GM18498 (cell line): ENCODE results near the gene MOGAT1.
"Not testable (repeated sequence)": the region's sequence is repeated elsewhere in the genome, so short reads cannot be mapped to it uniquely, and the experiment has no call there.

Source experiments
- ATAC-seq: cut with Tn5 transposase; IDR thresholded peaks from one replicate; pipeline ENCODE4 v1.9.1; 2021; ENCODE audit warnings: mild to moderate bottlenecking, moderate library complexity; ENCODE audit not compliant: unreplicated experiment

MOGAT1 gene

GRCh38 chr2:222708274-222708710 lies 36.8 kb downstream of the MOGAT1 start:
- ATAC-seq = peak; percentile 41

- peak; percentile 64 for ATAC-seq
Observed at GRCh38 chr2:222709191-222709891, 37.9 kb downstream of the MOGAT1 start.

- no peak for ATAC-seq
Observed at GRCh38 chr2:222710736-222711135, 39.3 kb downstream of the MOGAT1 start.

GRCh38 chr2:222711315-222711940 lies 40.0 kb downstream of the MOGAT1 start:
- no peak for ATAC-seq

- ATAC-seq = no peak
Observed at GRCh38 chr2:222713002-222713401, 41.5 kb downstream of the MOGAT1 start.

GRCh38 chr2:222714361-222715241 lies 43.1 kb downstream of the MOGAT1 start:
- ATAC-seq = no peak

- peak; percentile 60 for ATAC-seq
Observed at GRCh38 chr2:222715742-222716141, 44.3 kb downstream of the MOGAT1 start.

- ATAC-seq = not testable (repeated sequence)
Observed at GRCh38 chr2:222719787-222720186, 48.3 kb downstream of the MOGAT1 start.

GRCh38 chr2:222721597-222721996 lies 50.1 kb downstream of the MOGAT1 start:
- not testable (repeated sequence) for ATAC-seq

GRCh38 chr2:222722327-222722946 lies 51.0 kb downstream of the MOGAT1 start:
- ATAC-seq = peak; percentile 100

- no peak for ATAC-seq
Observed at GRCh38 chr2:222724208-222724607, 52.8 kb downstream of the MOGAT1 start.

GRCh38 chr2:222728621-222729020 lies 57.2 kb downstream of the MOGAT1 start:
- no peak for ATAC-seq

GRCh38 chr2:222730366-222730999 lies 59.0 kb downstream of the MOGAT1 start:
- peak; percentile 68 for ATAC-seq

GRCh38 chr2:222731201-222731621 lies 59.8 kb downstream of the MOGAT1 start:
- ATAC-seq = no peak

GRCh38 chr2:222732489-222733178 lies 61.2 kb downstream of the MOGAT1 start:
- no peak for ATAC-seq

- ATAC-seq = no peak
Observed at GRCh38 chr2:222733470-222733845, 62.0 kb downstream of the MOGAT1 start.

GRCh38 chr2:222733846-222734702 lies 62.6 kb downstream of the MOGAT1 start:
- ATAC-seq = no peak

GRCh38 chr2:222734703-222735014 lies 63.2 kb downstream of the MOGAT1 start:
- ATAC-seq = peak; percentile 75

- ATAC-seq = no peak
Observed at GRCh38 chr2:222736301-222736700, 64.8 kb downstream of the MOGAT1 start.
